Neural crest cell (in vitro differentiated cells): Measurements from ENCODE around the gene FBXO10. TPM values are rescaled to one million over a fixed set of nuclear protein-coding genes. Genes with fewer than 3 reads are reported as not detected.

Experiments used
- DNase-seq: peaks from one replicate; pipeline ENCODE4 v3.0.0; 2021; ENCODE audit warnings: low read depth, mixed read lengths, low spot score
- H3K27ac Mint-ChIP-seq: one replicate; pipeline ENCODE4 v1.8.0; 2021; ENCODE audit warnings: mild to moderate bottlenecking, mixed read lengths; ENCODE audit not compliant: unreplicated experiment
- H3K27me3 Mint-ChIP-seq: 2 replicates; pipeline ENCODE4 v1.8.0; 2021; ENCODE audit warnings: low read depth, mild to moderate bottlenecking, mixed read lengths
- H3K36me3 Mint-ChIP-seq: 2 replicates; pipeline ENCODE4 v1.8.0; 2021; ENCODE audit warnings: low read depth, mild to moderate bottlenecking, mixed read lengths
- H3K4me1 Mint-ChIP-seq: 2 replicates; pipeline ENCODE4 v1.8.0; 2021; ENCODE audit warnings: mixed read lengths
- H3K4me3 Mint-ChIP-seq: one replicate; pipeline ENCODE4 v1.8.0; 2021; ENCODE audit warnings: mild to moderate bottlenecking, mixed read lengths
- H3K9me3 Mint-ChIP-seq: 2 replicates; pipeline ENCODE4 v1.8.0; 2021; ENCODE audit warnings: mixed read lengths
- CTCF ChIP-seq: fragments of 200-600 bp; sonication (generic); conservative IDR thresholded peaks from 2 replicates; pipeline ENCODE4 v1.5.0; 2021; ENCODE audit warnings: antibody characterized with exemption, mild to moderate bottlenecking
- total RNA-seq: library from RNA; stranded (reverse); gene quantifications from 2 replicates; pipeline ENCODE4 v1.2.1, GENCODE V29; 2021

FBXO10 gene
- total RNA-seq, 1 donor from 2014 or later = 25.6 TPM

- Mint-ChIP-seq H3K4me3 (peak overlapping the region; percentile 98), H3K36me3 (no peaks in the 10 kb centered on the region), H3K9me3 (no peaks in the 10 kb centered on the region), H3K27me3 (no peaks in the 10 kb centered on the region), H3K27ac (no peak overlapping the region), H3K4me1 (peaks cover 44% of the 10 kb centered on the region)
- no peak for DNase-seq
- no peak for TF ChIP-seq CTCF
Observed at GRCh38 chr9:37464006-37464405, 112.2 kb downstream of the FBXO10 start.

Other genes with a start within 250 kb of the FBXO10 start
- 120 and 121 TPM in 2 replicates for gene GRHPR, start 153.7 kb downstream of the FBXO10 start, total RNA-seq
- gene ZBTB5, start 110.9 kb downstream of the FBXO10 start, total RNA-seq = 21.6 and 22.9 TPM in 2 replicates
- gene POLR1E, start 90.4 kb downstream of the FBXO10 start, total RNA-seq = 46.4 and 48.7 TPM in 2 replicates
- 155 and 159 TPM in 2 replicates for gene TOMM5, start 16.2 kb upstream of the FBXO10 start, total RNA-seq
- 0.11 and 0.19 TPM in 2 replicates for gene FRMPD1, start 74.6 kb upstream of the FBXO10 start, total RNA-seq
- 9.5 and 9.8 TPM in 2 replicates for gene TRMT10B, start 177.4 kb upstream of the FBXO10 start, total RNA-seq
- 82.2 and 87.4 TPM in 2 replicates for gene EXOSC3, start 208.7 kb upstream of the FBXO10 start, total RNA-seq
- gene DCAF10, start 224.4 kb upstream of the FBXO10 start, total RNA-seq = 22.7 and 25.1 TPM in 2 replicates